ENCODE results near the gene ZNF296.
A peak's percentile ranks its signal among the peaks of the same experiment; 100 is the strongest.

Gene ZNF296

DNA sequence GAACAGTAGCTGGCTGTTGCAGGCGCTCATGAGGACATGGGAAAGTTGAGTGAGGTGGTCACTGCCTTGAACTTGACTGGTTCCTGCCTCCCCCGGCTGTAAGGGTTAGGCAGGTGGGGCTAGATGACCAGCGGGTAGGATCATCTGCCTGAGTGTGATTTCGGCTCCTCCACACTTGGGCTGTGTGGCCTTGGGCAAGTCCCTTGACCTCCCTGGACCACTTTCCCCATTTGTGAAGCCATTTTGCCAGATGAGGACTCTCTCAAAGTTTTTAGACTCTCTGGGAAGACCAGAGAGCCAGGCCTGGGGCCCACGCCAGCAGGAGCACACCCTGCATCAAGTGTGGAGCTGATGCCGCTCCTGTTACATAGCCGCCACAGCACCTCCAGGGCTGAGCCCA, 26.2 kb upstream of the ZNF296 start:
- no peak for DNase-seq

DNA sequence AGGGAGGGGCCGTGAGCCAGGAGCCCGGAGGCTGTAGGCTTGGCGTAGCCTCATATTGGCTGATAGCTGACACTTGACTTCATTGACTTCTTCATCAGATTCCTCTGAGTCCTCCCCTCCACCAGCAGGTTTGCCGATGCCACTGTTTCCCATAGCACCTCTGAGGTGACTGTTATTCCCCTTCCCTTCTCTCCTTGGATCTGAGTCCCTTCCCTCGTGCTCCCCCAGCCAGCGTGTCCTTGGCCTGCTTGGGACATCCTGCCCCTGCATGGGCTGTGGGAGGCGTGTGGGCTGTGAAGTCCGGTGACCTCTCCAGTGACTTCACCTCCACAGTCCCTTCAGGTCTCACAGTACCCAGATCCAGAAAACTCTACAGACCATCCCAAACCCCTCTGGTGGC, 25.5 kb upstream of the ZNF296 start:
- no peak for DNase-seq

- no peak for DNase-seq
Observed at GRCh38 chr19:45100846-45101252, 24.6 kb upstream of the ZNF296 start.

DNA sequence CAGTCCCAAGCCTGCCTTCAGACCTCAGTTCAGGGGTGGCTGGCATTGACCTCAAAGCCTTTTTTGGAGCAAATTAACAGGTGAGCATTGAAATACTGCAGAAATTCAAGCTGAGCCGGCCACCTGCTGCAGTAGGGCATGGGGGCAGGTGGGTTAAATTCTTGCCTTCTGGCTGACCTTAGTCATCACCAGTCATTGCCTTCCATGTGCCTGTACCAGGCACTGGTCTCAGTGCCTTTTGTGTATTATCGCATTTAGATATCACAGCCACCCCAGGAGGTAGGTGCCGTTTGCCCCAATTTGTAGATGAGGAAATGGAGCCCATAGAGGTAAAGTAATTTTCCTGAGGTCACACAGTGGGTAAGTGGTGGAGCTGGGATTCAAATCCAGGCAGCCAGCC, 23.9 kb upstream of the ZNF296 start:
- no peak for DNase-seq

DNA sequence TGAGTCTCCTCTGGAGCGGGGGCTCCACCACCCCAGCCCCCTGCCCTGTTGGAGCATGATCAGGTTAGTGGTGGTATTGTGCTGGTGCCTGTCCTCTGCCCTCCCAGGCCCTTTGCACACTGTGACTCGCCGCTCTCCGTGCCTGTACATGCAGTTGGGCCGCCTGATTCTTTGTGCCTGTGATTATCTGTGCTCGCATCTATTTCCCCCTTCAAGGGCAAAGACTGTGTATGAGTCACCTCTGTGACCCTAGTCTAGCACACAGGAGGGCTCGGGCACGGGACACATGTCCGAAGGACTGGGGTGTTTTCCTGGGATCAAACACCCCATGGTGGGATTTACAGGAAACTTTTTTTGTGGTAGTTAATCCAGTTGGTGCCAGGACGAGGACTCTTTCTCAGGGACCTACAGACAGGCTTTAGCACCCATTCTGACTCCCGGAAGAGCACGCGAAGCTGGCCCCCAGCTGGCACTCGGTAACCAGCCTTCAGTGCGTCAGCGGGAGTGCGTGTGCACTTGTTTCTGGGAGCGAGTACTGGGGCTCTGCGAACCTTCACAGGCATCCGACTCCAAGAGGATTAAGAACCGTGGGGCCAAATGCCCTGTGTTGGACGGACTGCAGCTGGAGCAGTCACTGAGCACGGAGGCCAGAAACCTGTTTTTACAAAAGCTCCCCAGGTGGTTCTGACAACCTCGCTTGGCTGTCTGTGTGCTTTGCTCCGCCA, 23.4 kb upstream of the ZNF296 start:
- no peak for DNase-seq

DNA sequence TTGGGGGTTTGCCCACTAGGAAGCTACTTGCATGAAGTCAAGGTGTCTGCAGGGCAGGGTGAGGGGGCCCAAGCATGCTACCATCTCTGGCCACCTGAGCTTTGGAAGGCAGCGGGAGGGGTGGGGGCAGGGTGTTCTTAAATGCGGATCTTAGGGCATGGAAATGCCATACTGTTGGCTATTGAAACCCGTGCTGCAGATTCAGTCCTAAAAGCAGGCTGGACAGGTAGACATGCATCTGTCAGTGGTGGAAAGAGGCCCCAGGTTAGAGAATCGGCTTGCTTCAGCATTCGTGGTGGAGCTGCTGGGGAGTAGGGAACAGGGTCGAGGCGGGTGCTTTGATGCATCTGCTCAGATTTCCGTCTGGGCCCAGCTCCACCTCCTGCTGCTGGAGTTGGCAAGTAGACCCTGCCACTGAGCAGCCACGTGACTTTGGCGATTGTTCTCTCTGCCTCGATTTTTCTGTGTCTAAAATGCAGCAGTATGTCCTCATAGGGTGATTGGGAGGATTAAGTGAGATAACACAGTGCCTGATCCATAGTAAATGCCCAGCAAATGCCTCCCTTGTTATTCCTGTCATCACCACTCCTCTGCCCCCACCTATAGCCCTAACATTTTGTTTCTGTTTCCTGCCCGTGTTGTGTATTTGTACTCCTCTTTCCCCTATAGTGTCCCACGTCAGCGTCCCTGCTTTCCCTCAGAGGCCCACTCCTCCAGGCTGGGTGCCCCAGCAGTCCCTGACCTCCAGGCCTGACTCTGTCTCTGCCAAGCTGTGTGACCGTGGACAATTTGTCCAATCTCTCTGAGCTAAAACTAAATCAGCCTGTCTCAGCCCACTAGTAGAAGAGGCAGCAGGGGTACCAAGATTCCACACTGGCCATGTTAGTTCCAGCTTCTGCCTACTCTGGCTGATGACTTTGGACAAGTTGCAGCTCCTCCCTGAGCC, 22.5 kb upstream of the ZNF296 start:
- DNase-seq: peak; percentile 65

DNA sequence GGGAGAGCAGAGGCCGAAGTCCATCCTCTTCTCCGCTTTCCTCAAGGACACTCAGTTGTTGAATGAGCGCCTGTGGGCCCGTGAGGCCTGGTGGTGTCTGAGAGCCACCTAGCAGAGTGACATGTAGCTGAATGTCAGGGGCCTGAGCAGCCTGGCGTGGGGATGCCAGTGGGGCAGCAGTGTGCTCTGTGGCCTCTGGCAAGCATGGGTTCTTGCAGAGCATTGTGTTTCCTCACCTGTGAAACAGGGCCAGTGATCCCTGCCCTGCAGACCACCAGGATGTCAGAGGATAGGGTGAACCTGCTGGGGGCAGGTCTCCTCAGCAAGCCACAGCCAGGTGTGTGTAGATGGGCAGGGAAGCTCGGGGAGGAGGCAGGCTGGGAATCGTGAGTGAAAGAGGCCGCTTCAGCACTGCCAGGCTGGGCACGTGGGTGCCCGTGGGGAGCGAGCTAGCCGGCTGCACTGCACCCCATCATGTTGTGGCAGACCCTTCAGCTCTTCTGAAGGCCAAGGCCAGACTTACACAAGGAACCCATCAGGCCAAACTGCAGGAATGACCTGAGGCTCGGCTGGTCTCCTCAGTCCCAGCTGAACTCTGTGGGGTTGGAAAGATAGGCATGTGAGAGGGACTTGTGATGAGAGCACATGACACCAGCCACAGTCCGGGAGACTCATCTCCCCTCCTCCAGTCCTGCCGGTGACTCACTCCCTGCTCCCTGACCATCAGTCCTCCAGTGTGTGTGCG, 21.7 kb upstream of the ZNF296 start:
- peak; percentile 45 for DNase-seq

GRCh38 chr19:45097450-45097775, 21.1 kb upstream of the ZNF296 start:
- DNase-seq: no peak

DNA sequence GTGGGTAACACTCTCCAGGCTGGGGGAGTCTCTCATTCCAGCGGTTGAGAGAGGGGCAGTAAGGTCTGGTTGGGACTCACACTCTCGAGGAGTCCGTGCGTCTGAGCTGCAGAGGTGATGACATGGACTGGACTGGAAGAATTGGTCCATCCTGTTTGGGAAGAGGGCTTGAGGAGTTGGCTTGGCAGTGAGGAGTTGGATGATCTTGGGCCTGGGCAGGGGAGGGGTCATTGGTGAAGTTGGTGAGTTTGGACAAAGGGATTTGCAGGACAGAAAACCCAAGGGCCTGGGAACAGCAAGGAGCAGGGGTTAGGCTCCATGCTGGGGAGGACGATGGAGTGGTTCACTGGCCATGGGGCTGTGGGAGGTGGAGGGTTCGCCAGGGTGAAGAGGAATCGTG, 20.4 kb upstream of the ZNF296 start:
- DNase-seq: no peak

DNA sequence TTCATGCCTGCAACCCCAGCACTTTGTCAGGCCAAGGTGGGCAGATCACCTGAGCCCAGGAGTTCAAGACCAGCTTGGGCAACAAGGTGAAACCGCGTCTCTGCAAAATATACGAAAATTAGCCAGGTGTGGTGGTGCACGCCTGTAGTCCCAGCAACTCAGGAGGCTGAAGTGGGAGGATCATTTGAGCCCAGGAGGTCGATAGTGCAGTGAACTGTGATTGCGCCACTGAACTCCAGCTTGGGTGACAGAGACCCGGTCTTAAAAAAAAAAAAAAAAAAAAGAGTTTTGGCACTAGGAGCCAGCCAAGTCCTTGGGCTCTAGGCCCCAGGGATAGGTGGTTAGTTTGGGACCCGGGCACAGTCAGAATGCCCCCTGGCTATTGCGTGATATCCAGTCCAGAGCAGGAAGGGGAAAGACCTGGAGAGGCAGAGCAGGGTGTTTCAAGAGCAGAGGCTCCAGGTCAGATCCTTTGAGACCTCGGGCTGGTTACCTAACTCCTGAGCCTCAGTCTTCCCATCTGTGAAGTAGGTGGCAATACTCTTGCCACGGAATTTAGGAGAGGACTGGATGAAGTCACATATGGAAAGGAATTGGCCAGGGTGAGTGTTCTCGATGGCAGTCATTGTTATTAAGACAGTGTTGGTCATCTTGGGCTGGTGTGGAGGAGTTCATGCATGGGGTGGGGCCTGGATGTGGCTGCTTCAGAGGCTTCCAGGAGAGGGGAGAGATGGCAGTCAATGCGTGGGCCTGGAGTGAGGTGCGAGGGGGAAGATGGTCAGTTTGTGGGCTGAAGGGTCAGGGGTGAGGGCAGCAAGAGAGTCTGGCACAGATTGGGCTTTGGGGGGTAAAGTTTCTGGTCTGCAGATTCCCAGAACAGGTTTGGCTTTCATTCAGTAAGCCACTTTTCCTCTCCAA, 19.5 kb upstream of the ZNF296 start:
- DNase-seq: no peak

GRCh38 chr19:45094707-45095106, 18.4 kb upstream of the ZNF296 start:
- no peak for DNase-seq

GRCh38 chr19:45094137-45094536, 17.9 kb upstream of the ZNF296 start:
- no peak for DNase-seq

- peak; percentile 98 for DNase-seq
Observed at GRCh38 chr19:45092747-45093678, 16.7 kb upstream of the ZNF296 start, which contains the start of gene PPP1R37. TSS of gene PPP1R37 (plus strand) at chr19:45093179. CDS start at chr19:45093326, 147 bp downstream.

DNA sequence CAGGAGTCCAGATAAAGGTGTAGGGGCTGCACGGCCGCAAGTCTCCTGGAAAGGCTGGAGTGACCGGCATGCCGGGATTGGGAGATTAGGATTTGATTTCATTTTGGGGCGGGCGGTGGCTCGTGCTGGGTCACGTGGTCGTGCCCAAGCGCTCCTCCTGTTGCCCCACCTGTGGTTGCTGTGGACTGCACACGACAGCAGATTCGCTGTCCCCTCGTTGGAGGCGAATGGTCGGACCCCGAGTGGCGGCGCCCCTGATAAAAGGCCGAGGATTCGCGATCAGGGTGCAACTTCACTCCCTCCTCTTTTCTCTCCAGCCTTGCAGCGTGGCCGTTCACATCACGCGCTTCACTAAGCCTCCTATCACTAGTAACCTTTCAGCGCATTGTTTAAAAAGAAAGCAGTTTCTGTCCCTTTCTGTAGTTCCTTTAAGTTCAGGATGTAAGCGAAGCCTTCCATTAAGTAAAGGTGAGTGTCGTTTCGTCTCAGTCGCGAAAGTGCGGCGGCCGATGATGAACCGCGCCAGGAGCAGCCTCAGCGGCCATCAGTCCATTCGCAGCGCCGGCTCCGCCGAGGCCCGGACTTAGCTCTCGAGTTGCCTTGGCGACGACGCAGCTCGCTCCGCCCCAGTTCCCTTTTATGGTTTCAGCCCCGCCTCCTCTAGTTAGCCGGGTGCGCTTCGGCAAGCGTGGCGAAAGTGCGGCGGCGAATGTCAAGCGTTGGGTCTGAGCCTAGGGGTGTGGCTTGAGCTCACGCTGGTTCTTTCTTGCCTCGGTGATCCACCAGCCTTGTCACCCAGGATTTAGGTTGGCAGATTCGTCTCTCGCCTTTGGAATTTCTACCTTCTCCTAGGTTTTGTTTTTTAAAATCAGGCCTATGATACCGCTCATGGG, 15.0 kb upstream of the ZNF296 start:
- DNase-seq: peak; percentile 98

- DNase-seq: no peak
Observed at GRCh38 chr19:45090606-45091005, 14.3 kb upstream of the ZNF296 start.

DNA sequence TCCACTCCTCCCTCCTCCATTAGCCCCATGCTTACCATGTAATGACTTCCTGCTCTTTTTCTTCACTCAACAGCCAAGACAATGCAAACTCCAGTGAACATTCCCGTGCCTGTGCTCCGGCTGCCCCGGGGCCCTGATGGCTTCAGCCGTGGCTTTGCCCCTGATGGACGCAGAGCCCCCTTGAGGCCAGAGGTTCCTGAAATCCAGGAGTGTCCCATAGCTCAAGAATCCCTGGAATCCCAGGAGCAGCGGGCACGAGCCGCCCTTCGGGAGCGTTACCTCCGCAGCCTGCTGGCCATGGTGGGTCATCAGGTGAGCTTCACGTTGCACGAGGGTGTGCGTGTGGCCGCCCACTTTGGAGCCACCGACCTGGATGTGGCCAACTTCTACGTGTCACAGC, 13.8 kb upstream of the ZNF296 start:
- no peak for DNase-seq

- no peak for DNase-seq
Observed at GRCh38 chr19:45087531-45087930, 11.3 kb upstream of the ZNF296 start.

GRCh38 chr19:45086480-45086879, 10.2 kb upstream of the ZNF296 start:
- DNase-seq: no peak

GRCh38 chr19:45082170-45082569, 5.9 kb upstream of the ZNF296 start:
- no peak for DNase-seq

DNA sequence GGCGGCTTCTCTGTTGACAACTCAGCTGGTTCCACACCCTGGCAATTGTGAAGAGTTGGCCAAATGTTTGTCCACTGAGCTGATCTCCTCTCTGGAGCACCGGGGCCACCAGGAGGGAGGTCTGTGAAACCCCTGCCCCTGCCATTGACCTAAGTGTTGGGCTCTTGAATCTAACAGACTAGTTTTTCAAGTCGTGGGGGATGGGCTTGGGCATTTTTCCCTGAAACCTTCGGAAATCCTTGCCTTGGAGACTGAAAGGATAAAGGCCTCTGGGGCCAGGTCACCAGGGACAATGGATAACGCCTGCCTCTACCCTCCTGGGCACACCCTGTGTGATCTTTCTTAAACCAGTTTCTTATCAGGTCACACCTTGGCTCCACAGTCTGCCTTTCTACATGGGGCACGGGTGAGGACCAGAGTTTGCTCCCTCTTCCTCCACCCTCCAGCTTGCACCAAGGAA, 3.7 kb upstream of the ZNF296 start:
- DNase-seq: no peak
